ENCODE measurements around the gene PPP4R1.

DNA sequence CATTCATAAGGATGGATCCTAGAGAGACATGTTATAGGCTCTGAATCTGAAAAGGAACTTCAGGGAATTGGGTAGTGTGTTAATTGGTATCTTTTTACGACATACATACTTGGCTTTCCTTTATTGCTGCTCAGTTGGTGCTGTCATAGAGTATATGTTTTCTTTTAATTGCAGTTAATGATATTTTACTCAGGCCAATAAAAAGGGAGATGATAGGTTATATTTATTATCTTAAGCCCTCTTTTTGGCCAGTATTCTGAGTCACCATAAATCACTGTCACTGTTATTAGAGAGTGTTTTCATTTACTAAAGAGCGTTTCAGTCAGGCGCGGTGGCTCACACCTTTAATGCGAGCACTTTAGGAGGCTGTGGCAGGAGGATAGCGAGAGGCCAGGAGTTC, 91.4 kb downstream of the PPP4R1 start:
- TF ChIP-seq, protein P1, sequence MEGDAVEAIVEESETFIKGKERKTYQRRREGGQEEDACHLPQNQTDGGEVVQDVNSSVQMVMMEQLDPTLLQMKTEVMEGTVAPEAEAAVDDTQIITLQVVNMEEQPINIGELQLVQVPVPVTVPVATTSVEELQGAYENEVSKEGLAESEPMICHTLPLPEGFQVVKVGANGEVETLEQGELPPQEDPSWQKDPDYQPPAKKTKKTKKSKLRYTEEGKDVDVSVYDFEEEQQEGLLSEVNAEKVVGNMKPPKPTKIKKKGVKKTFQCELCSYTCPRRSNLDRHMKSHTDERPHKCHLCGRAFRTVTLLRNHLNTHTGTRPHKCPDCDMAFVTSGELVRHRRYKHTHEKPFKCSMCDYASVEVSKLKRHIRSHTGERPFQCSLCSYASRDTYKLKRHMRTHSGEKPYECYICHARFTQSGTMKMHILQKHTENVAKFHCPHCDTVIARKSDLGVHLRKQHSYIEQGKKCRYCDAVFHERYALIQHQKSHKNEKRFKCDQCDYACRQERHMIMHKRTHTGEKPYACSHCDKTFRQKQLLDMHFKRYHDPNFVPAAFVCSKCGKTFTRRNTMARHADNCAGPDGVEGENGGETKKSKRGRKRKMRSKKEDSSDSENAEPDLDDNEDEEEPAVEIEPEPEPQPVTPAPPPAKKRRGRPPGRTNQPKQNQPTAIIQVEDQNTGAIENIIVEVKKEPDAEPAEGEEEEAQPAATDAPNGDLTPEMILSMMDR (conservative IDR thresholded peaks at IDR 0.05), result no peak
- no peak for TF ChIP-seq ZFX (IDR thresholded peaks at IDR 0.05)
